NK-92 treated with Interleukin-12 subunit alpha and Interleukin-12 subunit beta, amount 100 ng/mL, for 24 hours (cell line): ENCODE results near the gene IGLON5.

Source experiments
- DNase-seq: peaks from one replicate; lab custom pipeline; 2025; lab: John Stamatoyannopoulos, UW

The IGLON5 gene

GRCh38 chr19:51364200-51365106 lies 53.0 kb downstream of the IGLON5 start:
- DNase-seq, result no peak

- peak; percentile 36 for DNase-seq
Observed at GRCh38 chr19:51365211-51365964, 53.9 kb downstream of the IGLON5 start.

- DNase-seq, result no peak
Observed at GRCh38 chr19:51365965-51366388, 54.5 kb downstream of the IGLON5 start, which contains the start of gene ETFB. TSS of gene ETFB (minus strand) at chr19:51366388. CDS start at chr19:51366326, 62 bp downstream.

DNA sequence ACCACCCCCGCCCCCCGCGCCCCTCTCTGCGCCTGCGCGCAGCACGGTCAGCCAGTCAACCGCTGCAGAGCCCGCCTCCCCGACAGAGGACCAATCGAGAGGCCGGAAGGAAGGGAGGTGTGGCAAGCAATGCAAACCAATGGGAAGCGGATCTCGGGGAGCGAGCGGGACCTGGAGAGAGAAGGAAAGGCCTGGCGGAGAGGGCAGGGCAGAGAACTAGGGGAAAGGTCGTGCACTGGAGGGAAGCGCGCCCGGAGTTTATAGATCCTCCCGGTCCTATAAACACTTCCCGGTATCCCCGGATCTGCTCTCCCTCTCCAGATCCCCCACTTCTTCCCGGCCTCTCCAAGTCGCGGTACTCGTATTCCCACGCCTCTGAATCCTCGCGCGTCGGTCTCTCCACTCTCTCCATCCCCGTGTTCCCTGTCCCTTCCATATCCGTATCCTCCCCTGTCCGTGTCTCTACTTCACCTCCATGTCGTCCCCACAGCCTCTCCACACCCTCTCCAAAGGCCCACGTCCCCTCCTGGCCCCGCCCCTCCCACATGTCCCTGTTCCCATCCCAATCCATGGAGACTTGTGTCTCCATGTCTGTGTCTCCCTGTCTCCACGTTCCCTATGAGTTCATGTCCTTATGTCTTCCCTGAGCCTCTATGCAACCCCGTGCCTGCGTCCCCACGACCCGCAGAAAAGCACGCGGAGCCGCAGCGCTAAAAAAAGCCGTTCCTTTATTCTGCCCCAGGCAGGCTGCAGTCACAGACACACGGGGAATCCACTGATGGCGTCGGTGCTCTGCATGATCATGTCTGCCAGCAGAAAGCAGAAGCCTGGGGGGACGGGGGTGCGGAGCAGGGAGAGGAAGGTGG lies 55.2 kb downstream of the IGLON5 start:
- DNase-seq, result peak; percentile 98

GRCh38 chr19:51367255-51367564 lies 55.8 kb downstream of the IGLON5 start:
- no peak for DNase-seq

GRCh38 chr19:51367565-51368365 lies 56.3 kb downstream of the IGLON5 start:
- DNase-seq, result peak; percentile 100

DNA sequence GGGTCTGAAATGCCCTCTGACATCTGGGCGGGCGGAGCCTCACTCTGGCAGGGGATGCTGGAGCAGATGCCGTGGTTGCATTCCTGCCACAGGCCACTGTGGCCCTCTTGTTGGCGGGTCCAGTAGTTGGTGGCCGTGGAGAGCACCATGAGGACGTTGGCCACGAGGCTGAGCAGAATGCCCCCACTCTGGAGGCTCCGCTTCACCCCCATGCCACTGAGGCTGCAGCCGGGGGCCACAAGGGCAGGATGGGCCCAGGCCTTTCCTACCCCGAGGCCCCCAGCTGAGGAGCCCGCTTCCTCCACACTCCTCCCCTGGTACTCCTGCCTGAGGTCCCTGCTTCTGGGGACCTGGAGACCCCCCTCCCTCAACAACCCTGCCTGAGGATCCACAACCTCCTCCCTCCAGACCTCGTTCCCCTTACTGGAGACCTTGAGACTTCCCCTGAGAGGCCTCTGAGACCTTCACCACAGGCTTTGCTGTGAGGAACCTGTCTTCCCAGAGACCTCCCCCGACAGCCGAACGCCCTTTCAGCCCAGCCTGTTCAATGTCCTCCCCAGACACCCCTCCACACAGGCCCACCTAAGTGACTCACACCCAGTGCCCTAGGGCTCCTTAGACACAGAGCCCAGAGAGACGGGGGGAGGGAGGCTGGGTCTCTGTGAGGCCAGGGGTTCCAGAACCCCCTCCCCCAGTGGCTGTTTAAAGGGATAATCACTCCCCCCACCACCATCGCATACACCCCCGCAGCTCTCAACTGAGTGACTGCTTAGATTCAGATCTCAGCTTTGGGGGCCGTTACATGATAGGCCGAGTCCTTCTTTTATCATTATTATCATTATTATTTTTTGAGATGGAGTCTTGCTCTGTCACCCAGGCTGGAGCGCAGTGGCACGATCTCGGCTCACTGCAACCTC lies 57.2 kb downstream of the IGLON5 start, which contains the start of gene CLDND2:
Gene CLDND2 (minus strand): TSS at position 638 of the 917 bp plus-strand sequence. CDS start 426 bp downstream, at position 212.
- peak; percentile 84 for DNase-seq

GRCh38 chr19:51370230-51370629 lies 58.8 kb downstream of the IGLON5 start:
- no peak for DNase-seq

- DNase-seq, result no peak
Observed at GRCh38 chr19:51371186-51371690, 59.8 kb downstream of the IGLON5 start.

DNA sequence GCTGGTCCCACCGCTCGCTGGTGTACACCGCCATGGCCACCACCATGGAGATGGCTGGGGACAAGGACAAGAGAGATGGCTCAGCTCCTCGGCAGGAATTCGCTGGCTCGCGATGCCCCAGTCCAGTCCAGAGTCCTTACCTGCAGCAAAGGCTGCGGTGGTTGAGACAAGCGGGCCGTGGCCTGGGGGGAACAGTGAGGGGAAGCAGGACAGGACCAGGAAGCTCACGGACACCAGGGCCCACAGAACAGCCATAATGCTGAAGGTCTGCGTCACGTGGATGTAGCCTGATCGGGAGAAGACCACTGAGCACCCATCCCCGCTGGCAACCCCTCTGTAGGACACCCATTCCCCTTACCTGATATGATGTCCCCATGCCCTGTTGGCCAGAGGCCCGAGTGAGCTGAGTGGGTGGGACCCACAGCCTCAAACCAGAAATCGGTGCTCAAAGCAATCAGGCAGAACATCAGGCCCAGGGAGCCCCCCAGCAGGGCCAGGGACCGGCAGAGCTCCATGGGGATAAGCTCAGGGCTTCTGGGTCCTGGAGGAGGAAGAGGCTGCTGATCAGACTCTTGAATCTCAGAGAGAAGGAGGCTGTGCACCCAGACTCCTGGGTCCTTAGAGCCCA lies 60.7 kb downstream of the IGLON5 start:
- no peak for DNase-seq

- DNase-seq, result peak; percentile 95
Observed at GRCh38 chr19:51372649-51373504, 61.4 kb downstream of the IGLON5 start, which contains the start of gene NKG7. TSS of gene NKG7 (minus strand) at chr19:51372654. CDS start at chr19:51372535, 119 bp downstream.

DNA sequence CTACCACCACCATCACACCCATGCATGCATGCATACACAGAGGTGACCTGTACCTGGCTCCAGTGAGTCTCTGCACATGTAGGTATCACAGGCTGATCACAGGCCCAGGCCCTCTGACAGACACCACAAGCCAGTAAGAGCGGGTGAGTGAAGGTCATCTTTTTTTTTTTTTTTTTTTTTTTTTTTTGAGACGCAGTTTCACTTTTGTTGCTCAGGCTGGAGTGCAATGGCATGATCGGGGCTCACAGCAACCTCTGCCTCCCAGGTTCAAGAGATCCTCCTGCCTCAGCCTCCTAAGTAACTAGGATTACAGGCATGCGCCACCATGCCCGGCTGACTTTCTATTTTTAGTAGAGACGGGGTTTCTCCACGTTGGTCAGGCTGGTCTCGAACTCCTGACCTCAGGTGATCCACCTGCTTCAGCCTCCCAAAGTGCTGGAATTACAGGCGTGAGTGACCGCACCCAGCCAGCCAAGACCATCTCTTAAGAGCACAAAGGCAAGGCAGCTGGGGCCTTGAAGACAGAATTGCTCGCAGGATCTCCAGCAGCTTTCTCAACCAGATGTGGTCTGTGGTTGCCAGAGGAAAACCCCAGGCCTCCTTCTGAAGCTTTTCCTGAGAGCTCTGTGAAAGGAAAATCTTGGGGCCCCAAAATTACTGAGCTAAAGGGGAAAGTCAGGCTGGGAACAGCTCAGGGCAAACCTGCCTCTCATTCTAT lies 64.2 kb downstream of the IGLON5 start:
- peak; percentile 44 for DNase-seq

- DNase-seq, result no peak
Observed at GRCh38 chr19:51377422-51377821, 66.0 kb downstream of the IGLON5 start.

DNA sequence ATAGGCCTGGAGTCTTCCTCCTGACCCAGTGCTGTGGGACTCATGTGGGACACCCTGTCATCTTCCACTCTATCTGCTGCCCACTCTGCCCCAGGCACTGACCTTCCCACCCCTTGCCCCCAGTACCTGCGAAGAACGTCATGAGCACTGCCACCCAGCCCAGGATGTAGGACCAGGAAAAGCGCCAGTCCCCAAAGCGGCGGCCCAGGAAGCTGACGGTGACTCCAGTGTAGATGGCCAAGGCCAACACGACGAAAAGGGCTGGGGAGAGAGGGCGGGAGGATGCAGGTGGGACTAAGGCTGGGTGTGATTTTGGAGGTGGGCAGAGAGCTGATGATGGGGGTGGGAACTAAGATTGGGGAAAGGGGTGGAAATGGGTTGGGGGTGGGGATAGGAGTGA lies 68.9 kb downstream of the IGLON5 start:
- DNase-seq, result no peak
